ENCODE data around the gene KCNC2. TPM values are rescaled to one million over a fixed set of nuclear protein-coding genes. Genes with fewer than 3 reads are reported as not detected.

Gene KCNC2
- total RNA-seq, 3 donors from 2014 or later, result 0.29 to 1.3 TPM; not detected in 1

DNA sequence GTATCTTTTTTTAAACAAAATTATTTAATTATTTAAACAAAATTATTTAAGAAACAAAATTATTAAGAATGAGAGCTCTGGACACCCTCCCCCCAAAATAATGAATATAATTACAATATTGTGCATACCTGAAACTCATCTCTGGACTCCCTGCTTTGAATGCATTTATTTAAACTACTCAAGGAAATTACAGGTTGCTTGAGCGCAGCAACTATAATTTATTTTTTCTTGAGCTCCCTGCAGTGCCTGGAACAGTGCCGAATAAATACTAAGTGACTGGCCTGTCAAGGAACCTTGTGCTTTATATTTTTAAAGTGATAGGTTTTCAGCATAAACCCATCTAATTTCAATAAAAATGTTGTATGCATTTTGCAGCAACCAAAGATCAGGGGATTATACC, 93.9 kb downstream of the KCNC2 start:
- Histone ChIP-seq H3K27ac (no peak overlapping the region), H3K4me1 (no peaks in the 10 kb centered on the region), H3K27me3 (no peaks in the 10 kb centered on the region), H3K36me3 (no peaks in the 10 kb centered on the region), H3K9me3 (no peaks in the 10 kb centered on the region), H3K4me3 (no peak overlapping the region)
- intact Hi-C loops (cut with DNase I; ENCODE audit: low total_unique reads), result no loop called here
- TF ChIP-seq POLR2A (IDR thresholded peaks at IDR 0.05), result no peak
- TF ChIP-seq, protein P1, sequence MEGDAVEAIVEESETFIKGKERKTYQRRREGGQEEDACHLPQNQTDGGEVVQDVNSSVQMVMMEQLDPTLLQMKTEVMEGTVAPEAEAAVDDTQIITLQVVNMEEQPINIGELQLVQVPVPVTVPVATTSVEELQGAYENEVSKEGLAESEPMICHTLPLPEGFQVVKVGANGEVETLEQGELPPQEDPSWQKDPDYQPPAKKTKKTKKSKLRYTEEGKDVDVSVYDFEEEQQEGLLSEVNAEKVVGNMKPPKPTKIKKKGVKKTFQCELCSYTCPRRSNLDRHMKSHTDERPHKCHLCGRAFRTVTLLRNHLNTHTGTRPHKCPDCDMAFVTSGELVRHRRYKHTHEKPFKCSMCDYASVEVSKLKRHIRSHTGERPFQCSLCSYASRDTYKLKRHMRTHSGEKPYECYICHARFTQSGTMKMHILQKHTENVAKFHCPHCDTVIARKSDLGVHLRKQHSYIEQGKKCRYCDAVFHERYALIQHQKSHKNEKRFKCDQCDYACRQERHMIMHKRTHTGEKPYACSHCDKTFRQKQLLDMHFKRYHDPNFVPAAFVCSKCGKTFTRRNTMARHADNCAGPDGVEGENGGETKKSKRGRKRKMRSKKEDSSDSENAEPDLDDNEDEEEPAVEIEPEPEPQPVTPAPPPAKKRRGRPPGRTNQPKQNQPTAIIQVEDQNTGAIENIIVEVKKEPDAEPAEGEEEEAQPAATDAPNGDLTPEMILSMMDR (IDR thresholded peaks at IDR 0.05), result no peak
- no peak for TF ChIP-seq POLR2AphosphoS5 (IDR thresholded peaks at IDR 0.05)
- no peak for DNase-seq (ENCODE audit: low spot score in 2 of 2)

DNA sequence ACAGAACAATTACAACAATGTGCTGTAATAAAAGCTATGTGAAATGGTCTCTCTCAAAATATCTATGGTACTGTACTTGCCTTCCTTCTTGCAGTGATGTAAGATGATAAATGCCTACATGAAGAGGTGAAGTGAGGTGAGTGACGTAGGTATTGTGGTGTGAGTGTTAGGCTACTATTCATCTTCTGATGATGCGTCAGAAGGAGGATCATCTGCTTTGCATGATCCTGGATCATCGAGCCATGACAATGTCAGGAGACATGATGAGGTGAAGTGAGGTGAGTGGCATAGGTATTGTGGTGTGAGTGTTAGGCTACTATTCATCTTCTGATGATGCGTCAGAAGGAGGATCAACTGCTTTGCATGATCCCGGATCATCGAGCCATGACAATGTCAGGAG, 105.8 kb downstream of the KCNC2 start:
- Histone ChIP-seq H3K27ac (no peak overlapping the region), H3K4me1 (no peaks in the 10 kb centered on the region), H3K36me3 (no peaks in the 10 kb centered on the region), H3K9me3 (no peaks in the 10 kb centered on the region), H3K4me3 (no peak overlapping the region), H3K27me3 (no peaks in the 10 kb centered on the region)
- intact Hi-C loops (cut with DNase I; ENCODE audit: low total_unique reads), result no loop called here
- no peak for DNase-seq (ENCODE audit: low spot score in 2 of 2)
- TF ChIP-seq, protein P1 (IDR thresholded peaks at IDR 0.05), result no peak
- TF ChIP-seq POLR2AphosphoS5 (IDR thresholded peaks at IDR 0.05) (no peak), POLR2A (IDR thresholded peaks at IDR 0.05) (no peak)

DNA sequence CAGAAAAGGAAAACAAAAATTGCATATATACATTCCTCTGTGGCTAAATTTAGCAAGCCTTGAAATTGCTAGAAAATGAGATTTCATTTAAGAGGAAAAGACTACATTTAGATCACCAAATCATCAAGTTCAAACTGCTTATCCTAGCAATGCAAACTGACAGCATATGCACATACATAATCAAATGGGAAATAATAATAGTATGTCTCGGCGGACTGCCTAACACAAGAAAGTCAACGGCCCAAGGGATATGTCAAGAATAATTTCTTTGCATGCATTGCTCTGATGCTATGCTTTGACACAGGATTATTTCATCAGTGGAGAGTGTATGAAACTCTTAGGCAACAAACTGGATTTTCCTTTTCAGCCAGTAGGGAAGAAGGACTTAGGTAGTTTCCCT, 107.9 kb downstream of the KCNC2 start:
- H3K36me3 ChIP-seq, result no peaks in the 10 kb centered on the region
- DNase-seq (ENCODE audit: low spot score in 2 of 2), result no peak
- TF ChIP-seq, protein P1 (IDR thresholded peaks at IDR 0.05), result no peak
- TF ChIP-seq POLR2A (IDR thresholded peaks at IDR 0.05) (no peak), POLR2AphosphoS5 (IDR thresholded peaks at IDR 0.05) (no peak)
- H3K9me3 ChIP-seq, result no peaks in the 10 kb centered on the region
- no peaks in the 10 kb centered on the region for H3K4me1 ChIP-seq
- H3K27me3 ChIP-seq, result no peaks in the 10 kb centered on the region
- intact Hi-C loops (cut with DNase I; ENCODE audit: low total_unique reads), result no loop called here
- no peak overlapping the region for H3K4me3 ChIP-seq
- no peak overlapping the region for H3K27ac ChIP-seq

DNA sequence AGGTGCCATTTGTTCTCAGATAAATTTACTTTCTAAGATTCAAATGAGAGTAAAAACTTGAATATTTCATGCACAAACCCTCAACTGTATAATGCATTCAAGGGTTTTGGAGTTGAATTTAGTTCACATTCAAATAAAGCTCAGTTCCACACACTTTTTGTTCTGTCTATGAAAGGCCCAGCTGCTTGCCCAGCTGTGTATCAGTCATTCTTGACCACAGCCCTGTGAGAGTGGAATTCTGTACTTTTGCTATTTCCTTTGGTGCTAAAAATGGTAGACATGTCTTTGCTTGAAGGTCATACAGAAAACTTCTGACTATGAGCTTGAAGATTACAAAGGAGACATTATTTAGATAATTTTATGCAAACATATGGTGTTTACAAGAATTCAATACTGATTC, 110.4 kb downstream of the KCNC2 start:
- no peak for DNase-seq (ENCODE audit: low spot score in 2 of 2)
- Histone ChIP-seq H3K36me3 (no peaks in the 10 kb centered on the region), H3K4me1 (no peaks in the 10 kb centered on the region), H3K9me3 (no peaks in the 10 kb centered on the region), H3K4me3 (no peak overlapping the region), H3K27me3 (no peaks in the 10 kb centered on the region), H3K27ac (no peak overlapping the region)
- intact Hi-C loops (cut with DNase I; ENCODE audit: low total_unique reads), result no loop called here
- TF ChIP-seq, protein P1 (IDR thresholded peaks at IDR 0.05), result no peak
- TF ChIP-seq POLR2AphosphoS5 (IDR thresholded peaks at IDR 0.05) (no peak), POLR2A (IDR thresholded peaks at IDR 0.05) (no peak)

DNA sequence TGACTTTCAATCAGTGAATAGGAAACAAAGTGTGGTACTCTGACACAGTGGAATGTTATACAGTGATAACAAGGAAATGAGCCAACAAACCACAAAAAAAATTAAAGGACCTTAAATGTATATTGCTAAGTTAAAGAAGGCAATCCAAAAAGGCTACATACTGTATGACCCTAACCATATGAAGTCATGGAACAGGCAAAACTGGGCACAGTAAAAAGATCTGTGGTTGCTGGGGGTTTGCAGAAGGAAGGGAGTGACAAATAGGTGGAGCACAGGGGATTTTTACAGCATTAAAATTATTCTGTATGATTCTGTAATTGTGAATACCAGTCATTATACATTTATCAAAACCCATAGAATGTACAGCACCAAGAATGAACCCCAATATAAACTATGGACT, 112.6 kb downstream of the KCNC2 start:
- Histone ChIP-seq H3K36me3 (no peaks in the 10 kb centered on the region), H3K27ac (no peak overlapping the region), H3K9me3 (no peaks in the 10 kb centered on the region), H3K4me3 (no peak overlapping the region), H3K4me1 (no peaks in the 10 kb centered on the region), H3K27me3 (no peaks in the 10 kb centered on the region)
- TF ChIP-seq, protein P1 (IDR thresholded peaks at IDR 0.05), result no peak
- TF ChIP-seq POLR2A (IDR thresholded peaks at IDR 0.05) (no peak), POLR2AphosphoS5 (IDR thresholded peaks at IDR 0.05) (no peak)
- intact Hi-C loops (cut with DNase I; ENCODE audit: low total_unique reads), result no loop called here
- no peak for DNase-seq (ENCODE audit: low spot score in 2 of 2)
